Fibroblast of lung (primary cell): ENCODE results near the gene ETV6. TPM values are rescaled to one million over a fixed set of nuclear protein-coding genes. Genes with fewer than 3 reads are reported as not detected.
A peak's percentile ranks its signal among the peaks of the same experiment; 100 is the strongest.

Experiments
- DNase-seq, 2 donors: peaks; one replicate each; pipeline versions ENCODE4 v3.0.0 to v3.0.0-alpha.2; 2010; ENCODE audit warnings: low read depth in 2 of 2
- H2AFZ ChIP-seq: 2 replicates; pipeline ENCODE4 v1.5.1; 2012; ENCODE audit warnings: low read length, control low read depth, inconsistent platforms
- H3K27ac ChIP-seq: 2 replicates; pipeline ENCODE4 v1.5.1; 2011; ENCODE audit warnings: low read length, control low read depth; ENCODE audit not compliant: insufficient read depth
- H3K27me3 ChIP-seq: 2 replicates; pipeline ENCODE4 v1.5.1; 2011; ENCODE audit warnings: mild to moderate bottlenecking, low read length; ENCODE audit not compliant: control insufficient read depth, insufficient read depth
- H3K36me3 ChIP-seq: 2 replicates; pipeline ENCODE4 v1.5.1; 2011; ENCODE audit warnings: low read length; ENCODE audit not compliant: control insufficient read depth, insufficient read depth
- H3K4me1 ChIP-seq: 2 replicates; pipeline ENCODE4 v1.5.1; 2011; ENCODE audit warnings: low read length; ENCODE audit not compliant: control insufficient read depth, insufficient read depth; ENCODE audit errors: extremely low read depth
- H3K4me2 ChIP-seq: 2 replicates; pipeline ENCODE4 v1.5.1; 2011; ENCODE audit warnings: low read length, control low read depth; ENCODE audit not compliant: insufficient read depth; ENCODE audit errors: extremely low read depth
- H3K4me3 ChIP-seq, 4 experiments: fragments of 200-600 bp in 1 of 4; sonication (generic) in 1 of 4; replicated peaks in 1 of 4; 2 replicates each; pipeline ENCODE4 v1.5.1; 2011 to 2016; ENCODE audit warnings: low read length in 4 of 4, low read depth in 3 of 4, mild to moderate bottlenecking in 3 of 4, control low read depth in 2 of 4, inconsistent platforms in 1 of 4, mixed read lengths in 1 of 4; ENCODE audit not compliant: insufficient read depth in 1 of 4; ENCODE audit errors: control extremely low read depth in 1 of 4
- H3K79me2 ChIP-seq: 2 replicates; pipeline ENCODE4 v1.5.1; 2012; ENCODE audit warnings: mild to moderate bottlenecking, low read length, inconsistent platforms; ENCODE audit not compliant: control insufficient read depth, insufficient read depth
- H3K9ac ChIP-seq: 2 replicates; pipeline ENCODE4 v1.5.1; 2011; ENCODE audit warnings: mild to moderate bottlenecking, low read length, control low read depth; ENCODE audit not compliant: insufficient read depth
- H3K9me3 ChIP-seq: 2 replicates; pipeline ENCODE4 v1.5.1; 2012; ENCODE audit warnings: low read depth, low read length; ENCODE audit not compliant: control insufficient read depth, insufficient read depth
- H4K20me1 ChIP-seq: 2 replicates; pipeline ENCODE4 v1.5.1; 2011; ENCODE audit warnings: low read length; ENCODE audit not compliant: control insufficient read depth, insufficient read depth; ENCODE audit errors: extremely low read depth
- CTCF ChIP-seq, 2 donors: IDR thresholded peaks in 1 of 2; conservative IDR thresholded peaks in 1 of 2; 1 replicate in 1 of 2; 2 replicates in 1 of 2; pipeline ENCODE4 v1.5.1; 2011 to 2012; ENCODE audit warnings: low read length in 2 of 2, control low read depth in 1 of 2, inconsistent platforms in 1 of 2, low read depth in 1 of 2, mild to moderate bottlenecking in 1 of 2
- EZH2 ChIP-seq: IDR thresholded peaks from 2 replicates; pipeline ENCODE4 v1.5.1; 2012; ENCODE audit warnings: low read length, control low read depth, mild to moderate bottlenecking; ENCODE audit errors: missing control alignments
- polyA plus RNA-seq, 2 donors: library from polyadenylated mRNA; depleted of rRNA in 1 of 2; stranded (reverse) in 1 of 2; unstranded in 1 of 2; fragments of >200 nt; gene quantifications; 2 replicates each; pipeline ENCODE4 v1.2.1, GENCODE V29; 2011 to 2012; ENCODE audit warnings: missing spikeins in 1 of 2
- total RNA-seq: library from RNA; depleted of rRNA; stranded (reverse); fragments of >200 nt; gene quantifications from 2 replicates; pipeline ENCODE4 v1.2.1, GENCODE V29; 2014

Gene ETV6
- total and polyA plus RNA-seq, 2 donors (not counting 1 experiment from before 2014, with no cell fraction given): 4.3 to 8.9 TPM

GRCh38 chr12:11763760-11764520 is 114.5 kb downstream of the ETV6 start:
- Histone ChIP-seq H3K9me3 (no peaks in the 10 kb centered on the region), H3K27ac (no peak overlapping the region), H3K9ac (no peak overlapping the region), H2AFZ (no peak overlapping the region), H3K27me3 (no peaks in the 10 kb centered on the region), H3K79me2 (no peaks in the 10 kb centered on the region), H3K4me3 (no peak overlapping the region), H3K36me3 (no peaks in the 10 kb centered on the region), H4K20me1 (no peaks in the 10 kb centered on the region), H3K4me1 (peaks cover 18% of the 10 kb centered on the region), H3K4me2 (no peak overlapping the region)
- peak; percentile 33 to 97 for DNase-seq
- no peak for TF ChIP-seq CTCF (conservative IDR thresholded peaks at IDR 0.05 in 1 of 2, IDR thresholded peaks at IDR 0.05 in 1 of 2; ENCODE audit: low read depth in 1 of 2, low read length in 2 of 2)
- no peak for TF ChIP-seq EZH2

GRCh38 chr12:11764837-11765236 is 115.4 kb downstream of the ETV6 start:
- H3K4me3 ChIP-seq: no peak overlapping the region
- H3K36me3 ChIP-seq: no peaks in the 10 kb centered on the region
- peaks cover 18% of the 10 kb centered on the region for H3K4me1 ChIP-seq
- H3K9ac ChIP-seq: no peak overlapping the region
- H3K9me3 ChIP-seq: no peaks in the 10 kb centered on the region
- H2AFZ ChIP-seq: no peak overlapping the region
- no peak overlapping the region for H3K4me2 ChIP-seq
- H4K20me1 ChIP-seq: no peaks in the 10 kb centered on the region
- no peak for DNase-seq
- TF ChIP-seq EZH2 (no peak), CTCF (conservative IDR thresholded peaks at IDR 0.05 in 1 of 2, IDR thresholded peaks at IDR 0.05 in 1 of 2; ENCODE audit: low read depth in 1 of 2, low read length in 2 of 2) (no peak)
- H3K27me3 ChIP-seq: no peaks in the 10 kb centered on the region
- H3K79me2 ChIP-seq: no peaks in the 10 kb centered on the region
- H3K27ac ChIP-seq: no peak overlapping the region

GRCh38 chr12:11765421-11765816 is 115.9 kb downstream of the ETV6 start:
- Histone ChIP-seq H3K4me3 (no peak overlapping the region), H3K9me3 (no peaks in the 10 kb centered on the region), H3K36me3 (no peaks in the 10 kb centered on the region), H3K9ac (no peak overlapping the region), H3K79me2 (no peaks in the 10 kb centered on the region), H2AFZ (no peak overlapping the region), H3K4me2 (peak overlapping the region; percentile 8), H3K4me1 (peaks cover 18% of the 10 kb centered on the region), H3K27ac (no peak overlapping the region), H4K20me1 (no peaks in the 10 kb centered on the region), H3K27me3 (no peaks in the 10 kb centered on the region)
- TF ChIP-seq CTCF (conservative IDR thresholded peaks at IDR 0.05 in 1 of 2, IDR thresholded peaks at IDR 0.05 in 1 of 2; ENCODE audit: low read depth in 1 of 2, low read length in 2 of 2) (no peak), EZH2 (no peak)
- DNase-seq: peak; percentile 19 to 88
